Right renal cortex interstitium (tissue), 3 donors: Measurements from ENCODE around the gene GGACT. TPM values are rescaled to one million over a fixed set of nuclear protein-coding genes. Genes with fewer than 3 reads are reported as not detected.
A peak's percentile ranks its signal among the peaks of the same experiment; 100 is the strongest.
"Not testable (repeated sequence)": the region's sequence is repeated elsewhere in the genome, so short reads cannot be mapped to it uniquely, and the experiment has no call there.

ENCODE experiments used
- DNase-seq, 3 donors: peaks; one replicate each; pipeline ENCODE4 v3.0.0-alpha.2; 2013; ENCODE audit warnings: low read depth in 3 of 3, low spot score in 2 of 3
- polyA plus RNA-seq, 3 donors: library from polyadenylated mRNA; unstranded; fragments of 120-200 nt; gene quantifications; one replicate each; pipeline ENCODE4 v1.2.1, GENCODE V29; 2013; ENCODE audit not compliant: insufficient read length in 3 of 3

The GGACT gene
- polyA plus RNA-seq, 3 donors: 4.6 to 7.4 (median 5.0) TPM

- DNase-seq: peak in 1 of 3 donors; percentile 39
Measured at GRCh38 chr13:100602493-100603111, 14.0 kb upstream of the GGACT start.

GRCh38 chr13:100601716-100602115, 13.1 kb upstream of the GGACT start:
- no peak for DNase-seq

- no peak for DNase-seq
Measured at GRCh38 chr13:100600915-100601314, 12.3 kb upstream of the GGACT start.

- no peak for DNase-seq
Measured at GRCh38 chr13:100600461-100600860, 11.9 kb upstream of the GGACT start.

- DNase-seq: no peak
Measured at GRCh38 chr13:100597253-100597652, 8.7 kb upstream of the GGACT start.

GRCh38 chr13:100596516-100596915, 7.9 kb upstream of the GGACT start:
- no peak for DNase-seq

GRCh38 chr13:100594731-100595130, 6.1 kb upstream of the GGACT start:
- DNase-seq: no peak

- DNase-seq: no peak
Measured at GRCh38 chr13:100594255-100594654, 5.7 kb upstream of the GGACT start.

- DNase-seq: no peak
Measured at GRCh38 chr13:100589178-100589725, 663 bp upstream of the GGACT start.

GRCh38 chr13:100584896-100585295, 3.7 kb downstream of the GGACT start:
- DNase-seq: no peak

GRCh38 chr13:100581504-100581903, 7.1 kb downstream of the GGACT start:
- DNase-seq: no peak

GRCh38 chr13:100581030-100581429, 7.6 kb downstream of the GGACT start:
- DNase-seq: no peak

GRCh38 chr13:100580045-100580444, 8.5 kb downstream of the GGACT start:
- no peak for DNase-seq

- not testable (repeated sequence) for DNase-seq
Measured at GRCh38 chr13:100577239-100577638, 11.3 kb downstream of the GGACT start.

- DNase-seq: no peak
Measured at GRCh38 chr13:100573121-100573520, 15.5 kb downstream of the GGACT start.

- DNase-seq: no peak
Measured at GRCh38 chr13:100566543-100566942, 22.0 kb downstream of the GGACT start.

GRCh38 chr13:100565286-100565685, 23.3 kb downstream of the GGACT start:
- DNase-seq: no peak

GRCh38 chr13:100564444-100565223, 24.0 kb downstream of the GGACT start:
- DNase-seq: no peak

- no peak for DNase-seq
Measured at GRCh38 chr13:100563779-100564178, 24.8 kb downstream of the GGACT start.

- no peak for DNase-seq
Measured at GRCh38 chr13:100561599-100562204, 26.9 kb downstream of the GGACT start.

- no peak for DNase-seq
Measured at GRCh38 chr13:100561158-100561499, 27.5 kb downstream of the GGACT start.
